Erythroblast (primary cell): ENCODE measurements around the gene PLEKHG3.

Experiments
- GATA1 ChIP-seq: IDR thresholded peaks from 2 replicates; pipeline ENCODE4 v1.6.1; 2011; ENCODE audit warnings: low read depth, mild to moderate bottlenecking, control low read depth, low read length, moderate library complexity
- POLR2A ChIP-seq: IDR thresholded peaks from 2 replicates; pipeline ENCODE4 v1.6.1; 2011; ENCODE audit warnings: mild to moderate bottlenecking, low read length

- TF ChIP-seq POLR2A (no peak), GATA1 (no peak)
Observed at GRCh38 chr14:64726585-64726890, 22.3 kb downstream of the PLEKHG3 start.
